Hematopoietic multipotent progenitor cell treated with erythropoietin and hydrocortisone succinate and interleukin-3 and kit ligand, for 6 days (in vitro differentiated cells): ENCODE data around the gene TBCD.
"Not testable (repeated sequence)": the region's sequence is repeated elsewhere in the genome, so short reads cannot be mapped to it uniquely, and the experiment has no call there.

Experiments used
- DNase-seq: peaks from one replicate; pipeline ENCODE4 v3.0.0-alpha.2; 2015

TBCD gene

GRCh38 chr17:82729479-82730260 is 22.2 kb upstream of the TBCD start:
- no peak for DNase-seq

GRCh38 chr17:82732118-82732743 is 19.6 kb upstream of the TBCD start:
- no peak for DNase-seq

GRCh38 chr17:82734987-82735866 is 16.6 kb upstream of the TBCD start, which contains the start of gene FN3K:
Gene FN3K (plus strand): TSS chr17:82735615. CDS start chr17:82735637, 22 bp downstream.
- DNase-seq = peak; percentile 69

- no peak for DNase-seq
These were observed 15.2 kb upstream of the TBCD start for GRCh38 chr17:82736511-82737185.

GRCh38 chr17:82737967-82738877 is 13.6 kb upstream of the TBCD start:
- DNase-seq = peak; percentile 94

- peak; percentile 70 for DNase-seq
These were observed 10.7 kb upstream of the TBCD start for GRCh38 chr17:82740906-82741759.

GRCh38 chr17:82743344-82744219 is 8.3 kb upstream of the TBCD start:
- no peak for DNase-seq

- DNase-seq = not testable (repeated sequence)
These were observed 7.1 kb upstream of the TBCD start for GRCh38 chr17:82744736-82745135.

GRCh38 chr17:82745524-82745923 is 6.3 kb upstream of the TBCD start:
- DNase-seq = peak; percentile 4

GRCh38 chr17:82748756-82749155 is 3.1 kb upstream of the TBCD start:
- DNase-seq = no peak

- no peak for DNase-seq
These were observed 1.5 kb upstream of the TBCD start for GRCh38 chr17:82750241-82750908.

- DNase-seq = no peak
These were observed 694 bp upstream of the TBCD start for GRCh38 chr17:82751171-82751570.

- peak; percentile 43 for DNase-seq
These were observed 721 bp downstream of the TBCD start for GRCh38 chr17:82752371-82753200.

GRCh38 chr17:82753201-82753464 is 1.3 kb downstream of the TBCD start:
- DNase-seq = no peak

GRCh38 chr17:82754297-82755208 is 2.7 kb downstream of the TBCD start:
- DNase-seq = peak; percentile 61

- no peak for DNase-seq
These were observed 4.3 kb downstream of the TBCD start for GRCh38 chr17:82756166-82756565.

- no peak for DNase-seq
These were observed 13.5 kb downstream of the TBCD start for GRCh38 chr17:82765371-82765770.
